BLaER1 (cell line): ENCODE results near the gene RPS6KA2.
"Not testable (repeated sequence)": the region's sequence is repeated elsewhere in the genome, so short reads cannot be mapped to it uniquely, and the experiment has no call there.

ENCODE experiments used
- H3K27ac ChIP-seq: shearing (Covaris generic); formaldehyde crosslinking; 2 replicates; pipeline ENCODE4 v1.8.1; 2022
- H3K27me3 ChIP-seq: shearing (Covaris generic); formaldehyde crosslinking; 2 replicates; pipeline ENCODE4 v1.8.1; 2022
- H3K36me3 ChIP-seq: shearing (Covaris generic); formaldehyde crosslinking; 2 replicates; pipeline ENCODE4 v1.8.1; 2022
- H3K4me1 ChIP-seq: shearing (Covaris generic); formaldehyde crosslinking; 2 replicates; pipeline ENCODE4 v1.8.1; 2022
- H3K4me2 ChIP-seq: shearing (Covaris generic); formaldehyde crosslinking; 2 replicates; pipeline ENCODE4 v1.8.1; 2022
- H3K4me3 ChIP-seq: shearing (Covaris generic); formaldehyde crosslinking; 2 replicates; pipeline ENCODE4 v1.8.1; 2022
- H3K9ac ChIP-seq: shearing (Covaris generic); formaldehyde crosslinking; 2 replicates; pipeline ENCODE4 v1.8.1; 2022
- H3K9me3 ChIP-seq: shearing (Covaris generic); formaldehyde crosslinking; 2 replicates; pipeline ENCODE4 v1.8.1; 2022
- H4K20me1 ChIP-seq: shearing (Covaris generic); formaldehyde crosslinking; 2 replicates; pipeline ENCODE4 v1.8.1; 2022
- Cebpa-rat ChIP-seq: shearing (Covaris generic); IDR thresholded peaks from 2 replicates; pipeline ENCODE4 v1.8.1; 2022

RPS6KA2 gene

DNA sequence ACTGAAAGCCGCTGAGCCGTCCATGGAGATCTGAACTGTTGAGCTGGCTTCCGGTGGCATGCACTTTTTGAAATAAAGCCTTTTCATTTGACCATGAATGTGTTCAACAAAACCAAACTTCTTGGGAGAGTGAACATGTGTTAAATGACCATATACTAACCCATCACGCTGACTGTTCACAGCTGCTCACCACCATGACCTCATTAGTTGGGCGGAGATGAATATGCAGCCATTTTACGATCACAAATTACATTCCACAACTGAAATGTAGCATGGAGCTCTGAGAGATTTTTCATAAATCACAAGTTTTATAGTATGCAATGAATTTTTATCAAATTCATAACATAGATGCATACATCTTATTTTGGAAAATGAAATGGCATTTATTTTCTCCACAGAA lies 44.8 kb downstream of the RPS6KA2 start:
- TF ChIP-seq Cebpa-rat: no peak
- H3K9ac ChIP-seq: no peak overlapping the region
- peaks cover 12% of the 10 kb centered on the region for H3K4me1 ChIP-seq
- no peak overlapping the region for H3K4me2 ChIP-seq
- no peaks in the 10 kb centered on the region for H3K36me3 ChIP-seq
- no peaks in the 10 kb centered on the region for H4K20me1 ChIP-seq
- no peak overlapping the region for H3K4me3 ChIP-seq
- H3K9me3 ChIP-seq: peaks cover 8% of the 10 kb centered on the region; the same call in 1 of the 2 replicates
- H3K27me3 ChIP-seq: no peaks in the 10 kb centered on the region
- H3K27ac ChIP-seq: no peak overlapping the region

DNA sequence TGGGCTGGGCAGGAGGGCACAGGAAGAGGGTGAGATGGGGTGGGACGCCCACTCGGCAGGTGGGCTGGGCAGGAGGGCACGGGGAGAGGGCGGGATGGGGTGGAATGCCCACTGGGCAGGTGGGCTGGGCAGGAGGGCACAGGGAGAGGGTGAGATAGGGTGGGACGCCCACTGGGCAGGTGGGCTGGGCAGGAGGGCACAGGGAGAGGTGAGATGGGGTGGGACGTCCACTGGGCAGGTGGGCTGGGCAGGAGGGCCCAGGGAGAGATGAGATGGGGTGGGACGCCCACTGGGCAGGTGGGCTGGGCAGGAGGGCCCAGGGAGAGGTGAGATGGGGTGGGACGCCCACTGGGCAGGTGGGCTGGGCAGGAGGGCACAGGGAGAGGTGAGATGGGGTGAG lies 45.2 kb downstream of the RPS6KA2 start:
- H3K36me3 ChIP-seq, H3K4me1 ChIP-seq, H3K4me2 ChIP-seq, H4K20me1 ChIP-seq, H3K27me3 ChIP-seq, H3K9ac ChIP-seq, H3K27ac ChIP-seq, H3K4me3 ChIP-seq: not testable (repeated sequence)
- H3K9me3 ChIP-seq: peaks cover 13% of the 10 kb centered on the region

DNA sequence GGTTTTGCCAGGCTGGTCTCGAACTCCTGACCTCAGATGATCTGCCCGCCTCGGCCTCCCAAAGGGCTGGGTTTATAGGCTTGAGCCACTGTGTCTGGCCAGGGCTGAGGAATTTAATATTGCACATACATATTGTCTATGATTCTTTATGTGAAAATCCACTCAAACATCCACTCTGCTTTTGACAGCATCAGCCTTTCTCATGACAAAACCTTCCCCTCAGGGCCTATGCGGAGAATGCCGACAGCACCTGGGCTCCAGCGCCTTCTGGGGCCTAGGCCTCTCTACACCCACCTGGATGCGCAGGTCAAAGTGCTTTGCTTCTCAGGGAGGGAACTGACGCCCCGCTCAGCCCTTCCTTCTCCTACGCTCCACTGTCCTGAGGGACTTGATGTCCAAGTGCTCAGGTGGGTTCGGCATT lies 46.0 kb downstream of the RPS6KA2 start:
- TF ChIP-seq Cebpa-rat: no peak
- H3K4me1 ChIP-seq: 0 out of 2 replicates have a peak, but pooled peaks cover 4% of the 10 kb centered on the region
- no peak overlapping the region for H3K4me3 ChIP-seq

DNA sequence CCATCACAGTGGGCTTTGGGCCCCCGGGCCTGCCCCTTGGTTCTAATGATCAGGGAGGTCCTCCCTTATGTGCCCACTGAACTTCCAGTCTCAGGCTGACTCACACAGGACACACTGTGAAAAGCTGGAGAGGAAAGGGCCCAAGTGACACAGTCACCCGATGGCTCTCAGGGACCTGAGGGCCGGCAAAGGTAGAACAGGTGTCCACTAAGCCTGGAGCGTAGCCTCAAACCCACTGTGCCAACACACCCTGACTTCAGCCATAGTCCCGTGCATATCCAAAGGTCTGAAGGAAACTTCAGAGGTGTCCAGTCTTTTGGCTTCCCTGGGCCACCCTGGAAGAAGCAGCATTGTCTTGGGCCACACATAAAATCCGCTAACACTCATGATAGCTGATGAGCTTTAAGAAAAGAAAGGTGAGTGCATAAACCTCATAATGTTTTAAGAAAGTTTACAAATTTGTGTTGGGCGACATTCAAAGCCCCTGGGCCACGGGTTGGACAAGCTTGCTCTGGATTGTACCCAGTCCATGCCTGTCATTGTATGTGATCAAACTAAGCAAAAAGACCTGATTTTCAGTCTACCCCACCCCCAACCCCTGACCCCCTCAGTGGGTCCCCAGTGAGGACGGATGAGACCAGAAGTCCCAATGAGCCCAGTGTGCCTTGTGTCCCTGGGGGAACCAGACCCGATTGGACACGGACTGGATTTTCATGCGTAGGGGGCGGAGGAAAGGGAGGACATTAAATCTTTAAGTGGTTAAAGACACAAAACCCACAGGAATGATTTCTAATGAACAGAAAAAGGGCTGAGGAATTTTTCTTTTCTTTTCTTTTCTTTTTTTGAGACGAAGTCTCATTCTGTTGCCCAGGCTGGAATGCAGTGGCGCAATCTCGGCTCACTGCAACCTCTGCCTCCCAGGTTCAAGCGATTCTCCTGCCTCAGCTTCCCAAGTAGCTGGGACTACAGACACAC lies 46.7 kb downstream of the RPS6KA2 start:
- 0 out of 2 replicates have a peak, but pooled peaks cover 4% of the 10 kb centered on the region for H3K4me1 ChIP-seq
- H3K36me3 ChIP-seq: no peaks in the 10 kb centered on the region
- H3K4me2 ChIP-seq: no peak overlapping the region

More for the DNA sequence above, 46.0 kb downstream of the RPS6KA2 start:
- no peak overlapping the region for H3K4me2 ChIP-seq
- no peak overlapping the region for H3K27ac ChIP-seq
- no peaks in the 10 kb centered on the region for H4K20me1 ChIP-seq
- no peaks in the 10 kb centered on the region for H3K36me3 ChIP-seq
- no peak overlapping the region for H3K9ac ChIP-seq
- H3K9me3 ChIP-seq: peaks cover 20% of the 10 kb centered on the region
- no peaks in the 10 kb centered on the region for H3K27me3 ChIP-seq

DNA sequence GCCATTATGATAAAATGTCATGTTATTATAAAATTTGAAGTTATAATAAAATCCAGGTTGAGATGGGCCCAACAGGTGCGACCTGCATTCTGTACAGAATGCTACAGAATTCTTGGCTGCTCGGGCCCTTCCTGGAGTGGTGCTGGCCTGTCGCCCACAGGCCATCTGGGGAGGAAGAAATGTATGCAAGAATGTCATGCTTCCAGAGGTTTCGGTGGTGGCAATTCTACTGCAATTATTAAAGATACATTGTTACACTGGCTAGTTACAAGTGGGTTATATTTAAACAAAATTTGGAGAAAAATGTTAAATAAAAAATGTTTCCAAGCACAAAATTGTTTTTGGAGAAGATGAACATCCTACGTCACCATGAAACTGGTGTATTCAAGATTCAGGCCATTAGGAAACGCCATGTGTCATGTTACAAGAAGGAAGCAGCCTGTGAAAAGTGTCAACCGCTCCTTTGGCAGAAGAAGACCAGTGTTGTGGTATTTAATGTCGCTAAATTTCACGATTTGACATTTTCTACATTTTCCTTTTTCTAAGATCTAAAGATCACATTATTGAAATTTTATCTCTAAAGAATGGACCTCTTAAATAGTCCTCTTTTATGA lies 47.7 kb downstream of the RPS6KA2 start:
- Histone ChIP-seq H3K27ac (no peak overlapping the region), H3K27me3 (no peaks in the 10 kb centered on the region), H3K4me3 (no peak overlapping the region), H3K9ac (no peak overlapping the region), H3K36me3 (no peaks in the 10 kb centered on the region), H3K4me1 (0 out of 2 replicates have a peak, but pooled peaks cover 4% of the 10 kb centered on the region), H3K9me3 (peaks cover 24% of the 10 kb centered on the region), H3K4me2 (no peak overlapping the region), H4K20me1 (no peaks in the 10 kb centered on the region)
- no peak for TF ChIP-seq Cebpa-rat

More for the DNA sequence above, 46.7 kb downstream of the RPS6KA2 start:
- Histone ChIP-seq H3K9me3 (peaks cover 24% of the 10 kb centered on the region), H4K20me1 (no peaks in the 10 kb centered on the region), H3K4me3 (no peak overlapping the region), H3K27me3 (no peaks in the 10 kb centered on the region), H3K9ac (no peak overlapping the region), H3K27ac (no peak overlapping the region)
- no peak for TF ChIP-seq Cebpa-rat

DNA sequence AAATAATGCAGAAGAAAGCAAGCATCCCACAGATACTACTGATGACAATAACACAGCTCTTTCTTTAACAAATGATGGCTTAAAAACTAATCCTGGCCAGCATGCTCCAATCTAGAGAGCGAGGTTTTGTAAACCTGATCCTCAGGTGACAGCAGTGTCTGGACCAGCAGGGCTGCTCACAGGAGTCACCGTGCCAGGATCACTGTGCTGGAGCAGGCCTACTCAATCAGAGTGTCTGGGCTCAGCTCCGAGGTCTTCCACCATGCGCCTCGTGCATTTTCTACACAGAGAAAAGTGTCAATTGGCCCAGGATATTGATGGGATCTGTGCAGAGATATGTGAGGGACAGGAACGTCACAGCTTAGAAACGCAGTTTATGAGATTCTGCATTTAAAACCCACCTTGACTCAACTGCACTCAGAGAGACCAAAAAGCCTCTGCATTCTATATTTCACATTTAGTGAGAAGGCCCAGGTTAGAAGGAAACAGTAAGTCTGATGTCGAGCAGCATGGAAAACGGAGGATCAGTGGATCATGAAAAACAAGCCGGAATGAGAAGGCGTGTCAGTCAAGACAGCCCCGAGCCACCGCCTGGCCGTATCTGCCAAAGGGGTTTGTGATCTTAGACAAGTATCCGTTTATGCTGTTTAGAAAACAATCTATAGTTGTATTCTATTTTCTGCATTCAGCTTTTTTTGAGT lies 48.4 kb downstream of the RPS6KA2 start:
- H3K9ac ChIP-seq: no peak overlapping the region
- no peak overlapping the region for H3K27ac ChIP-seq
- H3K4me2 ChIP-seq: no peak overlapping the region
- H3K36me3 ChIP-seq: no peaks in the 10 kb centered on the region
- no peak for TF ChIP-seq Cebpa-rat
- peaks cover 4% of the 10 kb centered on the region for H3K4me1 ChIP-seq
- peaks cover 24% of the 10 kb centered on the region for H3K9me3 ChIP-seq
- H3K27me3 ChIP-seq: no peaks in the 10 kb centered on the region
- H3K4me3 ChIP-seq: no peak overlapping the region
- no peaks in the 10 kb centered on the region for H4K20me1 ChIP-seq

DNA sequence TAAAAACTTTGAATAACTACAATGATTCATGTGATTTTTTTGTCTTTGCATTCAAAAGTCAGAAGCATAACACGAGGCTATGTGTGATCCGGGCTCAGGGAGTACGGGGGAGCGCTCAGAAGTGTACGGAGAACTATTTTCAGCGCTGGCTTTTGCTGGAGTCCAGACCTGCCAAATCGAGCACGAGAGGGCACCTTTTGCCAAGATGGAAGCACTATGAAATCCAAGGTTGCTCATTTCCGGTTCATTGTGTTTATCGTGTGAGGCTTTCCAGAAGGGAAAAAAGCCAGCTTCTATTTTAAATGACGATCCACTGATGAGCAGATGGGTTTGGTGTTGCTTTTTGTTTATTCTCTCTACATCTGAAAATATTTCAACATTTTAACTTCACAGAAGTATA lies 51.8 kb downstream of the RPS6KA2 start:
- Histone ChIP-seq H3K9ac (no peak overlapping the region), H3K27ac (no peak overlapping the region), H4K20me1 (0 out of 2 replicates have a peak, but pooled peaks cover 9% of the 10 kb centered on the region), H3K4me2 (no peak overlapping the region), H3K4me3 (no peak overlapping the region), H3K9me3 (peaks cover 24% of the 10 kb centered on the region), H3K4me1 (peaks cover 30% of the 10 kb centered on the region), H3K36me3 (no peaks in the 10 kb centered on the region), H3K27me3 (no peaks in the 10 kb centered on the region)
- TF ChIP-seq Cebpa-rat: no peak

DNA sequence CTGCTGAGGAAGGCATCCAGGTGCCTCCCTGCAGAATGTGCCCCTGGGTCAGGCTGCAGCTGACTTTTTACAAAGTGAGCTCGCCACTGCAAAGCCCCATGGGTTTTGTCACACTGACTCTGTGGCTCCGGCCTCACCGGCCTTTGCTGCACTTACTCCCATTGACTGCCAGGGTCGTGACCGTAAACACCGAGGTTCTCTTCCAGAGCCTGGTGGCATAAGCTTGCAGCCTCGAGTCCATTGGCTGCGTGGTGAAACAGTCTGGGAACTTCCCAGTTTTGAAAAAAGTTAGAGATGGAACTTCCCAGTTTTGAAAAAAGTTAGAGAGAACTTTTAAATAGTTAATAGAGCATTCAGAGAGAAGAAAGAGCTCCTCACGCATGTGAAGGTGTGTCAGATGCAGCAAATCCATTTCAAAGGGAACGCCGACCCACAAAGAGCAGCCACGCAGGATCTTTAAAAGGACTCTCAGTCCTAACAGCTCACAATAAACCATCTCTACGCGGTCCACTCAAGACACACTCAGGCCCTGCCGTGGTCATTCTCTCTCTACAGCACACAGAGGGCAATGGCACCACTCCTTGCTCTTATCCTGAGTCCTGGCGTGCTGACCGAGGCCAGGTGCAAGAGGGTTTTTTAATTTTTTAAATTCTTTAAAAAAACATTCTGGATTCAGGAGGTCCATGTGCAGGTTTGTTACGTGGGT lies 53.4 kb downstream of the RPS6KA2 start:
- no peaks in the 10 kb centered on the region for H3K27me3 ChIP-seq
- no peak for TF ChIP-seq Cebpa-rat
- peaks cover 24% of the 10 kb centered on the region for H3K9me3 ChIP-seq
- H3K4me2 ChIP-seq: peak overlapping the region; percentile 69
- no peak overlapping the region for H3K4me3 ChIP-seq
- no peak overlapping the region for H3K9ac ChIP-seq
- no peak overlapping the region for H3K27ac ChIP-seq
- 0 out of 2 replicates have a peak, but pooled peaks cover 9% of the 10 kb centered on the region for H4K20me1 ChIP-seq
- no peaks in the 10 kb centered on the region for H3K36me3 ChIP-seq
- peaks cover 30% of the 10 kb centered on the region for H3K4me1 ChIP-seq
